ENCODE data around the gene CCN5.

The CCN5 gene

DNA sequence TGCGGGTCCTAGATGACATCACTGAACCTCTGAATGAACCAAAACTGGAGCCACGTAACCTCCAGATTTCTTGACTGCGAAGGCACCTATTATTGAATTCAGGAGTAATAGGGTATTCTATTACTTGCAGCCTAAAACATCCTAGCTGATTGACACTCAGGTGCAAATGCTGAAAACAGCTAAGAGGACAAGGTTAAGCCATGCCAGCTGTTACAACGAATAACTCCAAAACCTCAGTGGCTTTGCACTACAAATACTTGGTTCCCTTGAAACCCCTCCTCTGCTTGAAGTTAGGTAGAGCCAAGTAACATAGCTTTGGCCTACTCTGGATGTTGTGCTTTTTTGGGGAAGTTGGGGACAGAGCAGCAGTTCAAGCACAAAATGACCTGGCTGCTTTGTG lies 21.0 kb upstream of the CCN5 start:
- Histone ChIP-seq H3K4me3 (ENCODE audit: low read length, poor library complexity, severe bottlenecking) (no peak overlapping the region), H3K36me3 (ENCODE audit: insufficient read depth, low read length) (no peaks in the 10 kb centered on the region), H3K9me2 (replicated peaks; ENCODE audit: low read depth, low read length) (no peaks in the 10 kb centered on the region), H2AFZ (ENCODE audit: low read length) (no peak overlapping the region), H3K9ac (ENCODE audit: low read depth, low read length, poor library complexity, severe bottlenecking) (no peak overlapping the region), H3F3A (ENCODE audit: low read depth) (no peaks in the 10 kb centered on the region), H3K9me3 (ENCODE audit: insufficient read depth, low read depth, low read length) (no peaks in the 10 kb centered on the region), H3K79me2 (ENCODE audit: insufficient read depth, low read length) (no peaks in the 10 kb centered on the region), H3K27me3 (ENCODE audit: insufficient read depth, low read length, poor library complexity, severe bottlenecking) (no peaks in the 10 kb centered on the region), H4K20me1 (ENCODE audit: insufficient read depth, low read length, poor library complexity, severe bottlenecking) (no peaks in the 10 kb centered on the region), H3K4me2 (ENCODE audit: low read depth, low read length, poor library complexity, severe bottlenecking) (no peak overlapping the region), H3K4me1 (ENCODE audit: insufficient read depth, low read length, poor library complexity, severe bottlenecking) (peaks cover 5% of the 10 kb centered on the region)
- TF ChIP-seq, protein P1, sequence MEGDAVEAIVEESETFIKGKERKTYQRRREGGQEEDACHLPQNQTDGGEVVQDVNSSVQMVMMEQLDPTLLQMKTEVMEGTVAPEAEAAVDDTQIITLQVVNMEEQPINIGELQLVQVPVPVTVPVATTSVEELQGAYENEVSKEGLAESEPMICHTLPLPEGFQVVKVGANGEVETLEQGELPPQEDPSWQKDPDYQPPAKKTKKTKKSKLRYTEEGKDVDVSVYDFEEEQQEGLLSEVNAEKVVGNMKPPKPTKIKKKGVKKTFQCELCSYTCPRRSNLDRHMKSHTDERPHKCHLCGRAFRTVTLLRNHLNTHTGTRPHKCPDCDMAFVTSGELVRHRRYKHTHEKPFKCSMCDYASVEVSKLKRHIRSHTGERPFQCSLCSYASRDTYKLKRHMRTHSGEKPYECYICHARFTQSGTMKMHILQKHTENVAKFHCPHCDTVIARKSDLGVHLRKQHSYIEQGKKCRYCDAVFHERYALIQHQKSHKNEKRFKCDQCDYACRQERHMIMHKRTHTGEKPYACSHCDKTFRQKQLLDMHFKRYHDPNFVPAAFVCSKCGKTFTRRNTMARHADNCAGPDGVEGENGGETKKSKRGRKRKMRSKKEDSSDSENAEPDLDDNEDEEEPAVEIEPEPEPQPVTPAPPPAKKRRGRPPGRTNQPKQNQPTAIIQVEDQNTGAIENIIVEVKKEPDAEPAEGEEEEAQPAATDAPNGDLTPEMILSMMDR (conservative IDR thresholded peaks at IDR 0.05; ENCODE audit: low read length), result no peak
- no peak for TF ChIP-seq EZH2phosphoT487 (IDR thresholded peaks at IDR 0.05; ENCODE audit: borderline replicate concordance)

DNA sequence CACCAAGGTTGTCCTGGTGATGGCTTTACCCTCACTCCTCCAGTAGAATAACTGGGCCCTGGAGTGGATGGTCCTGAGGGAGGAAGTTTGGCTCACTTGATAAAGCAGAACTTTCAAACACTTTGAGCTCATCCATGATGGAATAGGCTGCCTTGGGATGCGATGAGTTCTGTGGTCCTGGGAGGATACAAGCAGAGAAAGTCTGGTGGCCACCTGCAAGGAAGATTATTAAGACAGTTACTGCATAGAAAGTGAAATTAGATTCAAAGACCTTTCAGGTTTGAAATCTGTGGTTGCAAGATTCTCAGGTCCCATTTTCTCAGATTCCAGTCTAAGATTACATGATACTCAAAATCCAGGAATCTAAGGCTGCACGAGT lies 19.9 kb upstream of the CCN5 start:
- Histone ChIP-seq H3K4me3 (ENCODE audit: low read length, poor library complexity, severe bottlenecking) (no peak overlapping the region), H4K20me1 (ENCODE audit: insufficient read depth, low read length, poor library complexity, severe bottlenecking) (no peaks in the 10 kb centered on the region), H3K4me1 (ENCODE audit: insufficient read depth, low read length, poor library complexity, severe bottlenecking) (peaks cover 5% of the 10 kb centered on the region), H3F3A (ENCODE audit: low read depth) (no peaks in the 10 kb centered on the region), H3K27me3 (ENCODE audit: insufficient read depth, low read length, poor library complexity, severe bottlenecking) (no peaks in the 10 kb centered on the region), H3K36me3 (ENCODE audit: insufficient read depth, low read length) (no peaks in the 10 kb centered on the region), H3K9me2 (replicated peaks; ENCODE audit: low read depth, low read length) (no peaks in the 10 kb centered on the region), H3K9ac (ENCODE audit: low read depth, low read length, poor library complexity, severe bottlenecking) (no peak overlapping the region), H2AFZ (ENCODE audit: low read length) (no peak overlapping the region), H3K79me2 (ENCODE audit: insufficient read depth, low read length) (no peaks in the 10 kb centered on the region), H3K4me2 (ENCODE audit: low read depth, low read length, poor library complexity, severe bottlenecking) (no peak overlapping the region), H3K9me3 (ENCODE audit: insufficient read depth, low read depth, low read length) (no peaks in the 10 kb centered on the region)
- TF ChIP-seq, protein P1 (conservative IDR thresholded peaks at IDR 0.05; ENCODE audit: low read length), result no peak
- no peak for TF ChIP-seq EZH2phosphoT487 (IDR thresholded peaks at IDR 0.05; ENCODE audit: borderline replicate concordance)

DNA sequence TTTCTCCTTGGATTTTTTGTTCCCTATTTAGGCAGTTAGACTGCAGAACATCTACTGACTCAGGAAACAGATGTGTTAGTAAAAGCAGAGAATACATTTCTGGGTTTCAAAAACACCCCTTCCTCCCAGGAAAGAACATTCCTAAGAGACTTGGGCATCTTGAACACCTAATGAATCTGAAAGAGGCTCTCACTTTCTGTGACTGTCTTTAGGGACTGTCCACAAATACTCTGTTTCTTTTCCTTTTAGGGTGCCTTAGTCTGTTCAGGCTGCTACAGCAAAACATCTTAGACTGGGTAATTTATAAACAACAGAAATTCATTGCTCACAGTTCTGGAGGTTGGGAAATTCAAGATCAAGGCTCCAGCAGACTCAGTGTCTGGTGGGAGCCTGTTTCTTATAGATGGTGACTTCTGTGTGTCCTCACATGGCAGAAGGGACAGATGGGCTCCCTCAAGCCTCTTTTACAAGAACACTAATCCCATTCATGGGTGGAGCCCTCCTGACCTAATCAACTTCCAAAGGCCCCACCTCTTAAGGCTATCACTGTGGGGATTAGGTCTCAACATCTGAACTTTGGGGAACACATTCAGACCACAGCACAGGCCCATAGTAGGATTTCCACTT lies 19.4 kb upstream of the CCN5 start:
- Histone ChIP-seq H3K36me3 (ENCODE audit: insufficient read depth, low read length) (no peaks in the 10 kb centered on the region), H4K20me1 (ENCODE audit: insufficient read depth, low read length, poor library complexity, severe bottlenecking) (no peaks in the 10 kb centered on the region), H3K4me3 (ENCODE audit: low read length, poor library complexity, severe bottlenecking) (no peak overlapping the region), H3K4me1 (ENCODE audit: insufficient read depth, low read length, poor library complexity, severe bottlenecking) (peaks cover 8% of the 10 kb centered on the region), H2AFZ (ENCODE audit: low read length) (no peak overlapping the region), H3K4me2 (ENCODE audit: low read depth, low read length, poor library complexity, severe bottlenecking) (no peak overlapping the region), H3K27me3 (ENCODE audit: insufficient read depth, low read length, poor library complexity, severe bottlenecking) (no peaks in the 10 kb centered on the region), H3F3A (ENCODE audit: low read depth) (no peaks in the 10 kb centered on the region), H3K9me2 (replicated peaks; ENCODE audit: low read depth, low read length) (no peaks in the 10 kb centered on the region), H3K9ac (ENCODE audit: low read depth, low read length, poor library complexity, severe bottlenecking) (no peak overlapping the region), H3K9me3 (ENCODE audit: insufficient read depth, low read depth, low read length) (no peaks in the 10 kb centered on the region), H3K79me2 (ENCODE audit: insufficient read depth, low read length) (no peaks in the 10 kb centered on the region)
- no peak for TF ChIP-seq EZH2phosphoT487 (IDR thresholded peaks at IDR 0.05; ENCODE audit: borderline replicate concordance)
- TF ChIP-seq, protein P1 (conservative IDR thresholded peaks at IDR 0.05; ENCODE audit: low read length), result no peak
